ENCODE measurements around the gene NLK.

DNA sequence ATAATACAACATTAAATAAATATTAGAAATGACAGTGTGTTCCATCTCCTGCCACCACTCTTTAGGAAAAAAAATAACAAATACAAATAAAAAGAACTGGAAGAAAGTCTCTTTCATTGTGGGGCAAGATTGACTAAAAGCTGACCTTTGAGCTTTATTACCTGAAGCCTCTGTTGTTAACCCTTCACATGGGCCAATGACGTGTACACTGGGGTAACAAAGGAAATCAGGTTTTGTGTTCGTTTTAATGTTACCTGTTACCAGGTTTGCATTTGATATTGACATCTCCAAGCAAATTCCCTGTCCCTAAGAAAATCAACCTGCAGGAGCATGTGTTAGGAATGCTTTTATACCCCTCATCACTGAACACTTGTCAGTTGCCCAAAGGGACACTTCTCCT lies 39.0 kb downstream of the NLK start:
- TF ChIP-seq, protein P1, sequence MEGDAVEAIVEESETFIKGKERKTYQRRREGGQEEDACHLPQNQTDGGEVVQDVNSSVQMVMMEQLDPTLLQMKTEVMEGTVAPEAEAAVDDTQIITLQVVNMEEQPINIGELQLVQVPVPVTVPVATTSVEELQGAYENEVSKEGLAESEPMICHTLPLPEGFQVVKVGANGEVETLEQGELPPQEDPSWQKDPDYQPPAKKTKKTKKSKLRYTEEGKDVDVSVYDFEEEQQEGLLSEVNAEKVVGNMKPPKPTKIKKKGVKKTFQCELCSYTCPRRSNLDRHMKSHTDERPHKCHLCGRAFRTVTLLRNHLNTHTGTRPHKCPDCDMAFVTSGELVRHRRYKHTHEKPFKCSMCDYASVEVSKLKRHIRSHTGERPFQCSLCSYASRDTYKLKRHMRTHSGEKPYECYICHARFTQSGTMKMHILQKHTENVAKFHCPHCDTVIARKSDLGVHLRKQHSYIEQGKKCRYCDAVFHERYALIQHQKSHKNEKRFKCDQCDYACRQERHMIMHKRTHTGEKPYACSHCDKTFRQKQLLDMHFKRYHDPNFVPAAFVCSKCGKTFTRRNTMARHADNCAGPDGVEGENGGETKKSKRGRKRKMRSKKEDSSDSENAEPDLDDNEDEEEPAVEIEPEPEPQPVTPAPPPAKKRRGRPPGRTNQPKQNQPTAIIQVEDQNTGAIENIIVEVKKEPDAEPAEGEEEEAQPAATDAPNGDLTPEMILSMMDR (IDR thresholded peaks at IDR 0.05; ENCODE audit: poor library complexity, severe bottlenecking) = no peak
- TF ChIP-seq, protein P2, sequence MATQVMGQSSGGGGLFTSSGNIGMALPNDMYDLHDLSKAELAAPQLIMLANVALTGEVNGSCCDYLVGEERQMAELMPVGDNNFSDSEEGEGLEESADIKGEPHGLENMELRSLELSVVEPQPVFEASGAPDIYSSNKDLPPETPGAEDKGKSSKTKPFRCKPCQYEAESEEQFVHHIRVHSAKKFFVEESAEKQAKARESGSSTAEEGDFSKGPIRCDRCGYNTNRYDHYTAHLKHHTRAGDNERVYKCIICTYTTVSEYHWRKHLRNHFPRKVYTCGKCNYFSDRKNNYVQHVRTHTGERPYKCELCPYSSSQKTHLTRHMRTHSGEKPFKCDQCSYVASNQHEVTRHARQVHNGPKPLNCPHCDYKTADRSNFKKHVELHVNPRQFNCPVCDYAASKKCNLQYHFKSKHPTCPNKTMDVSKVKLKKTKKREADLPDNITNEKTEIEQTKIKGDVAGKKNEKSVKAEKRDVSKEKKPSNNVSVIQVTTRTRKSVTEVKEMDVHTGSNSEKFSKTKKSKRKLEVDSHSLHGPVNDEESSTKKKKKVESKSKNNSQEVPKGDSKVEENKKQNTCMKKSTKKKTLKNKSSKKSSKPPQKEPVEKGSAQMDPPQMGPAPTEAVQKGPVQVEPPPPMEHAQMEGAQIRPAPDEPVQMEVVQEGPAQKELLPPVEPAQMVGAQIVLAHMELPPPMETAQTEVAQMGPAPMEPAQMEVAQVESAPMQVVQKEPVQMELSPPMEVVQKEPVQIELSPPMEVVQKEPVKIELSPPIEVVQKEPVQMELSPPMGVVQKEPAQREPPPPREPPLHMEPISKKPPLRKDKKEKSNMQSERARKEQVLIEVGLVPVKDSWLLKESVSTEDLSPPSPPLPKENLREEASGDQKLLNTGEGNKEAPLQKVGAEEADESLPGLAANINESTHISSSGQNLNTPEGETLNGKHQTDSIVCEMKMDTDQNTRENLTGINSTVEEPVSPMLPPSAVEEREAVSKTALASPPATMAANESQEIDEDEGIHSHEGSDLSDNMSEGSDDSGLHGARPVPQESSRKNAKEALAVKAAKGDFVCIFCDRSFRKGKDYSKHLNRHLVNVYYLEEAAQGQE (IDR thresholded peaks at IDR 0.05; ENCODE audit: borderline replicate concordance) = no peak
- TF ChIP-seq EP300 (conservative IDR thresholded peaks at IDR 0.05; ENCODE audit: poor library complexity, severe bottlenecking) (no peak), POLR2AphosphoS5 (IDR thresholded peaks at IDR 0.05) (no peak), EZH2 (IDR thresholded peaks at IDR 0.05; ENCODE audit: borderline replicate concordance, insufficient read depth, low read length, poor library complexity, severe bottlenecking) (no peak), TAF1 (IDR thresholded peaks at IDR 0.05; ENCODE audit: low read depth) (no peak)

All from neural cell (in vitro differentiated cells).